PC-9 (cell line): ENCODE data around the gene NOSIP. TPM values are rescaled to one million over a fixed set of nuclear protein-coding genes. Genes with fewer than 3 reads are reported as not detected.
"Not testable (repeated sequence)": the region's sequence is repeated elsewhere in the genome, so short reads cannot be mapped to it uniquely, and the experiment has no call there.

Experiments used
- BruUV-seq: library from RNA; stranded (reverse); fragments of 400-500 nt; replicated peaks from 2 replicates; lab custom pipeline; 2021; lab: Mats Ljungman, UMichigan
- CTCF ChIA-PET: fragments of 300-600 bp; sonication (Branson Sonifier 250); formaldehyde crosslinking; loops from one replicate; lab custom pipeline; 2022; ENCODE audit warnings: antibody characterized with exemption; lab: Charles Lee
- POLR2A ChIA-PET: fragments of 300-600 bp; sonication (Branson Sonifier 250); formaldehyde crosslinking; loops from one replicate; lab custom pipeline; 2022; ENCODE audit warnings: antibody characterized with exemption; ENCODE audit not compliant: unreplicated experiment; lab: Charles Lee
- DNase-seq, 2 experiments: peaks; one replicate each; pipeline versions ENCODE4 v3.0.0 to v3.0.0-alpha.2; 2015 to 2022; ENCODE audit warnings: mixed read lengths in 1 of 2
- H2AFZ ChIP-seq: fragments of 200-600 bp; sonication (generic); 2 replicates; pipeline ENCODE4 v1.8.1; 2017; ENCODE audit warnings: antibody characterized with exemption
- H3F3A ChIP-seq: fragments of 200-600 bp; sonication (generic); 2 replicates; pipeline ENCODE4 v1.8.1; 2017; ENCODE audit warnings: antibody characterized with exemption, mild to moderate bottlenecking, low read depth; ENCODE audit not compliant: insufficient read depth
- H3K27ac ChIP-seq: fragments of 200-600 bp; sonication (generic); 2 replicates; pipeline ENCODE4 v1.6.1; 2016; ENCODE audit warnings: mixed run types
- H3K27me3 ChIP-seq: fragments of 200-600 bp; sonication (generic); 2 replicates; pipeline ENCODE4 v1.6.1; 2016; ENCODE audit warnings: low read depth, mixed run types; ENCODE audit not compliant: insufficient read depth
- H3K36me3 ChIP-seq: fragments of 200-600 bp; sonication (generic); 2 replicates; pipeline ENCODE4 v1.6.1; 2016; ENCODE audit warnings: low read depth, mixed run types
- H3K4me1 ChIP-seq: fragments of 200-600 bp; sonication (generic); replicated peaks from 2 replicates; pipeline ENCODE4 v1.6.1; 2016; ENCODE audit warnings: mixed run types; ENCODE audit not compliant: insufficient read depth
- H3K4me2 ChIP-seq: fragments of 200-600 bp; sonication (generic); 2 replicates; pipeline ENCODE4 v1.6.1; 2017; ENCODE audit warnings: mixed run types
- H3K4me3 ChIP-seq: fragments of 200-600 bp; sonication (generic); 2 replicates; pipeline ENCODE4 v1.6.1; 2016; ENCODE audit warnings: mixed run types
- H3K79me2 ChIP-seq: fragments of 200-600 bp; sonication (generic); 2 replicates; pipeline ENCODE4 v1.6.1; 2017; ENCODE audit warnings: low read depth, mixed run types
- H3K9me2 ChIP-seq: fragments of 200-600 bp; sonication (generic); 2 replicates; pipeline ENCODE4 v1.8.1; 2017; ENCODE audit warnings: mild to moderate bottlenecking; ENCODE audit not compliant: insufficient read depth
- H3K9me3 ChIP-seq: fragments of 200-600 bp; sonication (generic); 2 replicates; pipeline ENCODE4 v1.8.1; 2016; ENCODE audit warnings: low read depth; ENCODE audit not compliant: insufficient read depth
- H4K20me1 ChIP-seq: fragments of 200-600 bp; sonication (generic); 2 replicates; pipeline ENCODE4 v1.8.1; 2017; ENCODE audit not compliant: insufficient read depth
- CTCF ChIP-seq: fragments of 200-600 bp; sonication (generic); conservative IDR thresholded peaks from 2 replicates; pipeline ENCODE4 v1.6.1; 2017; ENCODE audit warnings: mixed run types, antibody characterized with exemption, mild to moderate bottlenecking, moderate library complexity
- EZH2 ChIP-seq: fragments of 200-600 bp; sonication (generic); IDR thresholded peaks from 2 replicates; pipeline ENCODE4 v1.8.0; 2017; ENCODE audit warnings: antibody characterized with exemption, low read depth
- intact Hi-C: fragments of 100-400 bp; cut with micrococcal nuclease; formaldehyde crosslinking; loops from one replicate; pipeline ENCODE4 v1.10.0; 2022; ENCODE audit not compliant: unreplicated experiment
- total RNA-seq: library from RNA; stranded (reverse); gene quantifications from 2 replicates; pipeline ENCODE4 v1.2.3, GENCODE V29; 2021

NOSIP gene
- total RNA-seq, 1 experiment from 2014 or later = 71.3 TPM

- ChIA-PET POLR2A (no interaction called here), CTCF (interaction anchor here (0.5 kb wide), 1 partner anchor 34 kb away, joined by 6 read pairs; no protein-coding TSS in a partner anchor)
- Histone ChIP-seq H2AFZ (no peak overlapping the region), H3K36me3 (peaks cover 10% of the 10 kb centered on the region; the same call in 1 of the 2 replicates), H3K27me3 (no peaks in the 10 kb centered on the region), H3K9me3 (no peaks in the 10 kb centered on the region), H3F3A (peaks cover 34% of the 10 kb centered on the region), H4K20me1 (peaks cover 6% of the 10 kb centered on the region), H3K4me2 (no peak overlapping the region), H3K27ac (no peak overlapping the region), H3K79me2 (no peaks in the 10 kb centered on the region), H3K4me1 (no peaks in the 10 kb centered on the region), H3K4me3 (no peak overlapping the region), H3K9me2 (no peaks in the 10 kb centered on the region)
- TF ChIP-seq CTCF = no peak
- no peak for TF ChIP-seq EZH2
- no TSS peak for BruUV-seq
- DNase-seq = no peak
- intact Hi-C loops = no loop called here
Observed at GRCh38 chr19:49624967-49625910, 44.9 kb upstream of the NOSIP start.

DNA sequence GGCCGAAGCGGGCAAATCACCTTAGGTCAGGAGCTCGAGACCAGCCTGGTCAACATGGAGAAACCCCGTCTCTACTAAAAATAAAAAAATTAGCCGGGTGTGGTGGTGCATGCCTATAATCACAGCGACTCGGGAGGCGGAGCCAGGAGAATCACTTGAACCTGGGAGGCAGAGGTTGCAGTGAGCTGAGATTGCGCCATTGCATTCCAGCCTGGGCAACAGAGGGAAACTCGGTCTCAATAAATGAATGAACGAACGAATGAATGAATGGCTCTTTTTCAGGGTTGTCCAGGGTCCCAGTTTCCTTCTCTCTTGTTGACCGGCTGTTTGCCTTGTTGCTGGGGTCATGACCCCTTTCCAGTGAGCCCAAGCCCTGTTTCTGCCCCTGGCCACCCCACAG, 37.5 kb upstream of the NOSIP start:
- intact Hi-C loops, POLR2A ChIA-PET, BruUV-seq, H3K4me3 ChIP-seq, CTCF ChIA-PET, DNase-seq, H2AFZ ChIP-seq, H3K4me2 ChIP-seq, H3K27ac ChIP-seq, H3K9me3 ChIP-seq, H3K9me2 ChIP-seq, H3K27me3 ChIP-seq: not testable (repeated sequence)
- H3K79me2 ChIP-seq = peaks cover 17% of the 10 kb centered on the region
- peaks cover 41% of the 10 kb centered on the region for H3F3A ChIP-seq
- peaks cover 21% of the 10 kb centered on the region for H4K20me1 ChIP-seq
- H3K36me3 ChIP-seq = peaks cover 11% of the 10 kb centered on the region; the same call in 1 of the 2 replicates
- H3K4me1 ChIP-seq = peaks cover 23% of the 10 kb centered on the region

GRCh38 chr19:49616945-49617344, 36.6 kb upstream of the NOSIP start:
- TF ChIP-seq CTCF = no peak
- TF ChIP-seq EZH2 = no peak
- Histone ChIP-seq H3K4me3 (no peak overlapping the region), H4K20me1 (peaks cover 30% of the 10 kb centered on the region), H2AFZ (no peak overlapping the region), H3K4me1 (peaks cover 32% of the 10 kb centered on the region), H3K27me3 (no peaks in the 10 kb centered on the region), H3K79me2 (peaks cover 26% of the 10 kb centered on the region), H3K9me2 (no peaks in the 10 kb centered on the region), H3K9me3 (no peaks in the 10 kb centered on the region), H3K4me2 (no peak overlapping the region), H3K36me3 (peaks cover 10% of the 10 kb centered on the region; the same call in 1 of the 2 replicates), H3K27ac (no peak overlapping the region), H3F3A (peaks cover 50% of the 10 kb centered on the region)
- intact Hi-C loops = no loop called here
- POLR2A ChIA-PET = no interaction called here
- DNase-seq = no peak
- CTCF ChIA-PET = no interaction called here
- BruUV-seq = no TSS peak
